ENCODE results near the gene MYO7B. TPM values are rescaled to one million over a fixed set of nuclear protein-coding genes. Genes with fewer than 3 reads are reported as not detected.

Gene MYO7B
- total RNA-seq, 1 donor from 2014 or later = 0.29 TPM

DNA sequence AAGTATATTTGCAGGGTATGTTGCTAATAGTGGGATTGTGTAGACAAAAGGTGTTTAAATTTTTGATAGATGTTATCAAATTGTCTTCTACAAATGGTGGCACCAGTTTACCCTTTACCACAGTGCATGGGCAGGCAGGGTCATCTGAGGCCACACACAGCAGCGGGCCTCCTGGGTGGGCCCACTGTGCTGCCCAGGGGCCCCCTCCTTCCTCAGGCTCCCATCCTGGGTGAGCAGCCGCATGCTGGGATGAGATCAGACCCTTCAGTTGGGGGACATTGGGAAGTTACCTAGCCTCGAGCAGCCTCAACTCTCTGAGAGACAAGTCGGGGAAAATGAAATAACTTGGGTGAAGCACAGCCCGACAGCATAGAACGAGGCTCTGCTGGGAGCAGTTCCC, 9.7 kb downstream of the MYO7B start:
- Mint-ChIP-seq H3K27me3 (ENCODE audit: unreplicated experiment) (peaks cover 5% of the 10 kb centered on the region), H3K27ac (ENCODE audit: unreplicated experiment) (no peak overlapping the region), H3K9me3 (ENCODE audit: unreplicated experiment) (no peaks in the 10 kb centered on the region), H3K4me1 (ENCODE audit: low read depth, unreplicated experiment) (peaks cover 4% of the 10 kb centered on the region), H3K4me3 (ENCODE audit: unreplicated experiment) (no peak overlapping the region), H3K36me3 (ENCODE audit: unreplicated experiment) (no peaks in the 10 kb centered on the region)
- TF ChIP-seq, protein P1, sequence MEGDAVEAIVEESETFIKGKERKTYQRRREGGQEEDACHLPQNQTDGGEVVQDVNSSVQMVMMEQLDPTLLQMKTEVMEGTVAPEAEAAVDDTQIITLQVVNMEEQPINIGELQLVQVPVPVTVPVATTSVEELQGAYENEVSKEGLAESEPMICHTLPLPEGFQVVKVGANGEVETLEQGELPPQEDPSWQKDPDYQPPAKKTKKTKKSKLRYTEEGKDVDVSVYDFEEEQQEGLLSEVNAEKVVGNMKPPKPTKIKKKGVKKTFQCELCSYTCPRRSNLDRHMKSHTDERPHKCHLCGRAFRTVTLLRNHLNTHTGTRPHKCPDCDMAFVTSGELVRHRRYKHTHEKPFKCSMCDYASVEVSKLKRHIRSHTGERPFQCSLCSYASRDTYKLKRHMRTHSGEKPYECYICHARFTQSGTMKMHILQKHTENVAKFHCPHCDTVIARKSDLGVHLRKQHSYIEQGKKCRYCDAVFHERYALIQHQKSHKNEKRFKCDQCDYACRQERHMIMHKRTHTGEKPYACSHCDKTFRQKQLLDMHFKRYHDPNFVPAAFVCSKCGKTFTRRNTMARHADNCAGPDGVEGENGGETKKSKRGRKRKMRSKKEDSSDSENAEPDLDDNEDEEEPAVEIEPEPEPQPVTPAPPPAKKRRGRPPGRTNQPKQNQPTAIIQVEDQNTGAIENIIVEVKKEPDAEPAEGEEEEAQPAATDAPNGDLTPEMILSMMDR (IDR thresholded peaks at IDR 0.05; ENCODE audit: partially characterized antibody, unreplicated experiment) = no peak
- DNase-seq = no peak

DNA sequence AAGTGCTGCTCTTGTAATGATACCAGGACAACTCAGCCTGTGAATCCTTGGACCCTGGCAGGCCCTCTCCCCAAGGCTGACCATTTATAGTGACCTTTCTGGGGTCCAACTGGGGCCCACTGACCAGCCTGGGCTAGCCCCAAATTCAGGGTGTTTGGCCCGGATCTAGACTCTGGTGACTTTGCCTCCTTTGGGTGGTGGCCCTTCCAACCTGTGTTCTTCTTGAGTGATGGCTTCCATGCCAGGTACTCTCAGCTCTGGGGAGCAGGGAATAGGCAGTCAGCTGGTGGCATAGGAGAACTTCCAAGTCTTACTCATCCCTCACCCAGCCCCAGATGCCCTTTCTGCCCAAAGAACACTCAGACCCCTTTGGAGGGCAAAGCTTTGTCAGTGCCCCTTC, 10.3 kb downstream of the MYO7B start:
- no peak overlapping the region for H3K4me3 Mint-ChIP-seq (ENCODE audit: unreplicated experiment)
- H3K4me1 Mint-ChIP-seq (ENCODE audit: low read depth, unreplicated experiment) = peaks cover 4% of the 10 kb centered on the region
- peaks cover 8% of the 10 kb centered on the region for H3K27me3 Mint-ChIP-seq (ENCODE audit: unreplicated experiment)
- DNase-seq = no peak
- no peak overlapping the region for H3K27ac Mint-ChIP-seq (ENCODE audit: unreplicated experiment)
- TF ChIP-seq, protein P1 (IDR thresholded peaks at IDR 0.05; ENCODE audit: partially characterized antibody, unreplicated experiment) = no peak
- no peaks in the 10 kb centered on the region for H3K9me3 Mint-ChIP-seq (ENCODE audit: unreplicated experiment)
- no peaks in the 10 kb centered on the region for H3K36me3 Mint-ChIP-seq (ENCODE audit: unreplicated experiment)

DNA sequence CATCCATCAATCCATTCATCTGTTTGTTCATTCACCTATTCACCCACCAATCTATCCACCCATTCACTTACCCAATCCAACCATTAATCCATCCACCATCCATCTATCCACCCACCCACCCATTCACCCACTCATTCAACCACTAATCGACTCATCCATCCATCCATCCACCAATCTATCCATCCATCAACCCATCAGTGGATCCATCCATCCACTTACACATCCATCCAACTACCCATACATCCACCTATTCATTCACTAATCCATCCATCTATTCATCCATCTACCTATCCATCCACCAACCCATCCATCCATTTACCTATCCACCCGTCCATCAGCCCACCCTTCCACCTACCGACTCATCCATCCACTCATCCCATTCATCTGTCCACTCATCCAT, 11.3 kb downstream of the MYO7B start:
- H3K36me3 Mint-ChIP-seq (ENCODE audit: unreplicated experiment) = no peaks in the 10 kb centered on the region
- TF ChIP-seq, protein P1 (IDR thresholded peaks at IDR 0.05; ENCODE audit: partially characterized antibody, unreplicated experiment) = no peak
- no peak for DNase-seq
- H3K9me3 Mint-ChIP-seq (ENCODE audit: unreplicated experiment) = no peaks in the 10 kb centered on the region
- peaks cover 4% of the 10 kb centered on the region for H3K4me1 Mint-ChIP-seq (ENCODE audit: low read depth, unreplicated experiment)
- no peak overlapping the region for H3K27ac Mint-ChIP-seq (ENCODE audit: unreplicated experiment)
- H3K27me3 Mint-ChIP-seq (ENCODE audit: unreplicated experiment) = peaks cover 6% of the 10 kb centered on the region
- no peak overlapping the region for H3K4me3 Mint-ChIP-seq (ENCODE audit: unreplicated experiment)

DNA sequence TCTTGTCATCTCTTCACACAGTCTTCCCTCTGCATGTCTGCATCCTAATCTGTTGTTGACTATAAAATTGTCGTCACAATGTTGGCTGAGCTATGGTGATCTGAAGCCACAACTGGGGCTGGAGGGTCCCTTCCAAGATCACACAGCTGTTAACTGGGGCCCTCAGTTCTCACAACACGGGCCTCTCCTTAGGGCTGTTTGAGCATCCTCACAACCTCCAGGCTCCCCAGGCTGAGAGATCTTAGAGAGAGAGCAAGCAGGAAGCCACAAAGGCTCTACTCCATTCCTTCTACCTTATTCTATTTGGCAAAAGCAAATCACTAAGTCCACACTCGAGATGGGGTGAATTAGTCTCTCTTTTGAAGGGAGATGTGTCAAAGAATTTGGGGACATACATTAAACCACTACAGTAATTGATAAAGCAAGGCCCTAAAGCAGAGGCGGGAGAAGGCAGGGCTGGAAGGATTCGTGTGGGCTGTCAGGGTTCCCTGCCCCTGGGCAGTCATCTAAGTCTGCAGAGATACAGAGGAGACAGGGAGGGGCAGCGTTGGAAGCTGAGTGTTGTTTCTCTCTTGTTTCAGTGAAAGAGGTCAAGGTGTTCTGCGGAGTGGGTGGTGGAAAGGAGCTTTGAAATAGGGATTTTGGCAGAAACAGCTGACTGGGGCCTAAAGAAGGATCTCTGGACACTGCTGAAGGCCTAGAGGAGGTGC, 15.9 kb downstream of the MYO7B start:
- TF ChIP-seq, protein P1 (IDR thresholded peaks at IDR 0.05; ENCODE audit: partially characterized antibody, unreplicated experiment) = no peak
- no peak overlapping the region for H3K27ac Mint-ChIP-seq (ENCODE audit: unreplicated experiment)
- no peaks in the 10 kb centered on the region for H3K9me3 Mint-ChIP-seq (ENCODE audit: unreplicated experiment)
- no peaks in the 10 kb centered on the region for H3K36me3 Mint-ChIP-seq (ENCODE audit: unreplicated experiment)
- no peak overlapping the region for H3K4me3 Mint-ChIP-seq (ENCODE audit: unreplicated experiment)
- peaks cover 6% of the 10 kb centered on the region for H3K27me3 Mint-ChIP-seq (ENCODE audit: unreplicated experiment)
- H3K4me1 Mint-ChIP-seq (ENCODE audit: low read depth, unreplicated experiment) = no peaks in the 10 kb centered on the region
- DNase-seq = no peak

DNA sequence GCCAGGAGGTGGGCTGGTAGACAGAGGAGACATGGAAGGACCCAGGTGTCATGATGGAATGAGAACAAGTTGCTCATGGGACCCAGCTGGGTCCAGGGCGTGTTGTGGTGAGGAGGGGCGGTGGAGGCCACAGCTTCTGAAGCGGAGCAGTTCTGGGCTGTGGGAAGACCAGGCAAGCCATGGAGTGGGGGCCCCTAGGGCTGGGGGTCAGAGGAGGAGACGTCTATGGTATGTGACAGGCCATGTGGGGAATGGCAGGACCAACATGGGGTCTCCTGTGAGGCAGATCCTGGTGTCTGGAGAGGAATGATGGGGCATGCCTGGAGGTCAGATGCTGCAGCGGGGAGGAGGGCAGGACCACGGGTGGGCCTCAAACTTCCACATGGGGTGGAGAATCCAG, 16.9 kb downstream of the MYO7B start:
- no peaks in the 10 kb centered on the region for H3K4me1 Mint-ChIP-seq (ENCODE audit: low read depth, unreplicated experiment)
- H3K27me3 Mint-ChIP-seq (ENCODE audit: unreplicated experiment) = peaks cover 4% of the 10 kb centered on the region
- no peaks in the 10 kb centered on the region for H3K9me3 Mint-ChIP-seq (ENCODE audit: unreplicated experiment)
- H3K36me3 Mint-ChIP-seq (ENCODE audit: unreplicated experiment) = no peaks in the 10 kb centered on the region
- no peak overlapping the region for H3K27ac Mint-ChIP-seq (ENCODE audit: unreplicated experiment)
- DNase-seq = no peak
- TF ChIP-seq, protein P1 (IDR thresholded peaks at IDR 0.05; ENCODE audit: partially characterized antibody, unreplicated experiment) = no peak
- H3K4me3 Mint-ChIP-seq (ENCODE audit: unreplicated experiment) = no peak overlapping the region

All from glutamatergic neuron (in vitro differentiated cells).